ENCODE data around the gene MEGF8. TPM values are rescaled to one million over a fixed set of nuclear protein-coding genes. Genes with fewer than 3 reads are reported as not detected.

MEGF8 gene
- total and polyA plus RNA-seq, 4 donors, result 35.2 to 93.3 (median 64.3) TPM

- H3K4me1 ChIP-seq (ENCODE audit: control insufficient read depth, insufficient read depth, low read length), result peaks cover 25% of the 10 kb centered on the region
- H3K9me3 ChIP-seq (ENCODE audit: control insufficient read depth, insufficient read depth, low read length), result no peaks in the 10 kb centered on the region
- 52% methylated on average over 17 of the region's 28 CpGs for WGBS (ENCODE audit: insufficient coverage)
- no peak overlapping the region for H3K27ac ChIP-seq (ENCODE audit: low read depth, low read length)
- DNase-seq (ENCODE audit: low read depth in 4 of 6, low spot score in 6 of 6), result no peak
- peaks cover 38% of the 10 kb centered on the region for H3K36me3 ChIP-seq (ENCODE audit: control insufficient read depth, insufficient read depth, low read length)
- no peak overlapping the region for H3K4me3 ChIP-seq (ENCODE audit: low read depth, low read length)
- H3K27me3 ChIP-seq (ENCODE audit: control insufficient read depth, insufficient read depth, low read length), result no peaks in the 10 kb centered on the region
Measured at GRCh38 chr19:42316223-42317211, 8.9 kb upstream of the MEGF8 start.

- H3K9me3 ChIP-seq (ENCODE audit: control insufficient read depth, insufficient read depth, low read length), result no peaks in the 10 kb centered on the region
- peaks cover 42% of the 10 kb centered on the region for H3K36me3 ChIP-seq (ENCODE audit: control insufficient read depth, insufficient read depth, low read length)
- DNase-seq (ENCODE audit: low read depth in 4 of 6, low spot score in 6 of 6), result no peak
- 79% methylated on average over 11 of the region's 13 CpGs for WGBS (ENCODE audit: insufficient coverage)
- H3K27ac ChIP-seq (ENCODE audit: low read depth, low read length), result no peak overlapping the region
- no peaks in the 10 kb centered on the region for H3K27me3 ChIP-seq (ENCODE audit: control insufficient read depth, insufficient read depth, low read length)
- peaks cover 21% of the 10 kb centered on the region for H3K4me1 ChIP-seq (ENCODE audit: control insufficient read depth, insufficient read depth, low read length)
- no peak overlapping the region for H3K4me3 ChIP-seq (ENCODE audit: low read depth, low read length)
Measured at GRCh38 chr19:42317535-42317934, 7.9 kb upstream of the MEGF8 start.

- Histone ChIP-seq H3K27me3 (ENCODE audit: control insufficient read depth, insufficient read depth, low read length) (peaks cover 19% of the 10 kb centered on the region), H3K36me3 (ENCODE audit: control insufficient read depth, insufficient read depth, low read length) (peaks cover 22% of the 10 kb centered on the region), H3K4me3 (ENCODE audit: low read depth, low read length) (no peak overlapping the region), H3K27ac (ENCODE audit: low read depth, low read length) (no peak overlapping the region), H3K9me3 (ENCODE audit: control insufficient read depth, insufficient read depth, low read length) (no peaks in the 10 kb centered on the region), H3K4me1 (ENCODE audit: control insufficient read depth, insufficient read depth, low read length) (peaks cover 25% of the 10 kb centered on the region)
- 79% methylated on average over 6 of the region's 9 CpGs for WGBS (ENCODE audit: insufficient coverage)
- peak in 1 of 6 donors; percentile 34 for DNase-seq (ENCODE audit: low read depth in 4 of 6, low spot score in 6 of 6)
Measured at GRCh38 chr19:42322305-42322704, 3.1 kb upstream of the MEGF8 start.

- H3K27ac ChIP-seq (ENCODE audit: low read depth, low read length), result no peak overlapping the region
- WGBS (ENCODE audit: insufficient coverage), result 17% methylated on average over 27 of the region's 29 CpGs
- H3K36me3 ChIP-seq (ENCODE audit: control insufficient read depth, insufficient read depth, low read length), result peaks cover 17% of the 10 kb centered on the region
- H3K4me1 ChIP-seq (ENCODE audit: control insufficient read depth, insufficient read depth, low read length), result peaks cover 36% of the 10 kb centered on the region
- H3K4me3 ChIP-seq (ENCODE audit: low read depth, low read length), result no peak overlapping the region
- H3K9me3 ChIP-seq (ENCODE audit: control insufficient read depth, insufficient read depth, low read length), result no peaks in the 10 kb centered on the region
- no peak for DNase-seq (ENCODE audit: low read depth in 4 of 6, low spot score in 6 of 6)
- H3K27me3 ChIP-seq (ENCODE audit: control insufficient read depth, insufficient read depth, low read length), result peaks cover 19% of the 10 kb centered on the region
Measured at GRCh38 chr19:42323473-42323851, 2.0 kb upstream of the MEGF8 start.

- no peaks in the 10 kb centered on the region for H3K9me3 ChIP-seq (ENCODE audit: control insufficient read depth, insufficient read depth, low read length)
- H3K4me3 ChIP-seq (ENCODE audit: low read depth, low read length), result no peak overlapping the region
- DNase-seq (ENCODE audit: low read depth in 4 of 6, low spot score in 6 of 6), result no peak
- H3K27ac ChIP-seq (ENCODE audit: low read depth, low read length), result no peak overlapping the region
- peaks cover 41% of the 10 kb centered on the region for H3K4me1 ChIP-seq (ENCODE audit: control insufficient read depth, insufficient read depth, low read length)
- 3% methylated on average over 82 of the region's 92 CpGs for WGBS (ENCODE audit: insufficient coverage)
- H3K36me3 ChIP-seq (ENCODE audit: control insufficient read depth, insufficient read depth, low read length), result peaks cover 17% of the 10 kb centered on the region
- H3K27me3 ChIP-seq (ENCODE audit: control insufficient read depth, insufficient read depth, low read length), result peaks cover 19% of the 10 kb centered on the region
Measured at GRCh38 chr19:42323852-42324654, 1.4 kb upstream of the MEGF8 start.

GRCh38 chr19:42324655-42325307 is 654 bp upstream of the MEGF8 start:
- Histone ChIP-seq H3K4me3 (ENCODE audit: low read depth, low read length) (peak overlapping the region; percentile 91), H3K36me3 (ENCODE audit: control insufficient read depth, insufficient read depth, low read length) (peaks cover 19% of the 10 kb centered on the region), H3K27me3 (ENCODE audit: control insufficient read depth, insufficient read depth, low read length) (peaks cover 19% of the 10 kb centered on the region), H3K4me1 (ENCODE audit: control insufficient read depth, insufficient read depth, low read length) (peaks cover 47% of the 10 kb centered on the region), H3K9me3 (ENCODE audit: control insufficient read depth, insufficient read depth, low read length) (no peaks in the 10 kb centered on the region), H3K27ac (ENCODE audit: low read depth, low read length) (no peak overlapping the region)
- WGBS (ENCODE audit: insufficient coverage), result 3% methylated on average over 31 of the region's 38 CpGs
- DNase-seq (ENCODE audit: low read depth in 4 of 6, low spot score in 6 of 6), result no peak

- DNase-seq (ENCODE audit: low read depth in 4 of 6, low spot score in 6 of 6), result no peak
- peaks cover 58% of the 10 kb centered on the region for H3K4me1 ChIP-seq (ENCODE audit: control insufficient read depth, insufficient read depth, low read length)
- H3K27ac ChIP-seq (ENCODE audit: low read depth, low read length), result peak overlapping the region; percentile 64
- peaks cover 12% of the 10 kb centered on the region for H3K36me3 ChIP-seq (ENCODE audit: control insufficient read depth, insufficient read depth, low read length)
- H3K9me3 ChIP-seq (ENCODE audit: control insufficient read depth, insufficient read depth, low read length), result no peaks in the 10 kb centered on the region
- peaks cover 19% of the 10 kb centered on the region for H3K27me3 ChIP-seq (ENCODE audit: control insufficient read depth, insufficient read depth, low read length)
- WGBS (ENCODE audit: insufficient coverage), result under 1% methylated on average over 36 of the region's 37 CpGs
- H3K4me3 ChIP-seq (ENCODE audit: low read depth, low read length), result peak overlapping the region; percentile 91
Measured at GRCh38 chr19:42325896-42326771, 699 bp downstream of the MEGF8 start.

GRCh38 chr19:42326969-42327368 is 1.5 kb downstream of the MEGF8 start:
- H3K9me3 ChIP-seq (ENCODE audit: control insufficient read depth, insufficient read depth, low read length), result no peaks in the 10 kb centered on the region
- no peak for DNase-seq (ENCODE audit: low read depth in 4 of 6, low spot score in 6 of 6)
- H3K4me1 ChIP-seq (ENCODE audit: control insufficient read depth, insufficient read depth, low read length), result peaks cover 60% of the 10 kb centered on the region
- H3K27me3 ChIP-seq (ENCODE audit: control insufficient read depth, insufficient read depth, low read length), result peaks cover 19% of the 10 kb centered on the region
- no peak overlapping the region for H3K27ac ChIP-seq (ENCODE audit: low read depth, low read length)
- H3K4me3 ChIP-seq (ENCODE audit: low read depth, low read length), result no peak overlapping the region
- H3K36me3 ChIP-seq (ENCODE audit: control insufficient read depth, insufficient read depth, low read length), result peaks cover 9% of the 10 kb centered on the region

GRCh38 chr19:42327381-42327780 is 1.9 kb downstream of the MEGF8 start:
- no peak for DNase-seq (ENCODE audit: low read depth in 4 of 6, low spot score in 6 of 6)
- peaks cover 19% of the 10 kb centered on the region for H3K27me3 ChIP-seq (ENCODE audit: control insufficient read depth, insufficient read depth, low read length)
- 96% methylated on average over 4 of the region's 5 CpGs for WGBS (ENCODE audit: insufficient coverage)
- no peak overlapping the region for H3K4me3 ChIP-seq (ENCODE audit: low read depth, low read length)
- peaks cover 60% of the 10 kb centered on the region for H3K4me1 ChIP-seq (ENCODE audit: control insufficient read depth, insufficient read depth, low read length)
- H3K36me3 ChIP-seq (ENCODE audit: control insufficient read depth, insufficient read depth, low read length), result peaks cover 12% of the 10 kb centered on the region
- no peaks in the 10 kb centered on the region for H3K9me3 ChIP-seq (ENCODE audit: control insufficient read depth, insufficient read depth, low read length)
- H3K27ac ChIP-seq (ENCODE audit: low read depth, low read length), result no peak overlapping the region
